Thoracic aorta (tissue), 2 donors: ENCODE results near the gene DPP6. TPM values are rescaled to one million over a fixed set of nuclear protein-coding genes. Genes with fewer than 3 reads are reported as not detected.

Experiments used
- ATAC-seq: fragments of 150-250 bp; one replicate; pipeline ENCODE4 v1.8.0; 2017; ENCODE audit warnings: low read depth; ENCODE audit not compliant: insufficient number of reproducible peaks, low FRiP score
- DNase-seq: peaks from one replicate; pipeline ENCODE4 v3.0.0-alpha.2; 2020; ENCODE audit warnings: low spot score
- H3K27ac ChIP-seq, 2 donors: fragments of 200-600 bp; sonication (generic); 1 replicate in 1 of 2; 2 replicates in 1 of 2; pipeline ENCODE4 v1.5.1; 2016; ENCODE audit warnings: mild to moderate bottlenecking in 2 of 2, moderate library complexity in 2 of 2
- H3K27me3 ChIP-seq: fragments of 200-600 bp; sonication (generic); replicated peaks from 2 replicates; pipeline ENCODE4 v1.6.0; 2016; ENCODE audit warnings: mild to moderate bottlenecking; ENCODE audit not compliant: insufficient read depth
- H3K36me3 ChIP-seq: fragments of 200-600 bp; sonication (generic); one replicate; pipeline ENCODE4 v1.5.1; 2016
- H3K4me1 ChIP-seq, 2 donors: fragments of 200-600 bp; sonication (generic); 1 replicate in 1 of 2; 2 replicates in 1 of 2; pipeline versions ENCODE4 v1.5.1 to v1.6.0; 2016; ENCODE audit warnings: low read depth in 2 of 2, mild to moderate bottlenecking in 1 of 2; ENCODE audit not compliant: control insufficient read depth in 1 of 2
- H3K4me3 ChIP-seq: fragments of 200-600 bp; sonication (generic); 2 replicates; pipeline ENCODE4 v1.5.1; 2016; ENCODE audit warnings: mild to moderate bottlenecking
- H3K9me3 ChIP-seq: fragments of 200-600 bp; sonication (generic); 2 replicates; pipeline ENCODE4 v1.5.1; 2016
- total RNA-seq, 2 donors: library from RNA; depleted of rRNA; stranded (reverse); fragments of >200 nt; gene quantifications; one replicate each; pipeline versions ENCODE4 v1.1.0 to v1.2.3, GENCODE V29; 2016
- TF ChIP-seq, protein P1 (sequence below): fragments of 200-600 bp; sonication (generic); IDR thresholded peaks from one replicate; pipeline ENCODE4 v1.5.1; 2019; ENCODE audit warnings: antibody characterized with exemption

DPP6 gene
- total RNA-seq, 2 donors from 2014 or later, result not detected

DNA sequence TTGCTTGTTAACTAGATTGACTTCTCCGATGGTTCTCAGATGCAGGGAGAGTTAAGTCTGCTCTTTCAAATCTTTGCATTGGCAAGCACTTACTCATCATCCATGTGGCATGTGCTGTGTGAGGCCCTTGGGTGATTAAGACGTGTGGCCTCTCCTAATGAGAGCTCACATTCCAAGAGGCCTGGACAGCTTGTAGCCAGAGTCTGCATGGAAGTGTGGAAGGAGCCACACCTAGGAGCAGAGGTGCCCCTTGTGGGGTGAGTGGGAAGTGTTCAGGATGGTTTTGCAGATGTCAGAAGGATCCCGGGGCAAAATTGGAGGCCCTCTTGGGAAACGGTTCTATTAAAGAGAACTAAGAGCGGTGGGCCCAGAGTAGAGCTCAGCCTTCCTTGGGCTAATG, 724.8 kb downstream of the DPP6 start:
- TF ChIP-seq, protein P1, sequence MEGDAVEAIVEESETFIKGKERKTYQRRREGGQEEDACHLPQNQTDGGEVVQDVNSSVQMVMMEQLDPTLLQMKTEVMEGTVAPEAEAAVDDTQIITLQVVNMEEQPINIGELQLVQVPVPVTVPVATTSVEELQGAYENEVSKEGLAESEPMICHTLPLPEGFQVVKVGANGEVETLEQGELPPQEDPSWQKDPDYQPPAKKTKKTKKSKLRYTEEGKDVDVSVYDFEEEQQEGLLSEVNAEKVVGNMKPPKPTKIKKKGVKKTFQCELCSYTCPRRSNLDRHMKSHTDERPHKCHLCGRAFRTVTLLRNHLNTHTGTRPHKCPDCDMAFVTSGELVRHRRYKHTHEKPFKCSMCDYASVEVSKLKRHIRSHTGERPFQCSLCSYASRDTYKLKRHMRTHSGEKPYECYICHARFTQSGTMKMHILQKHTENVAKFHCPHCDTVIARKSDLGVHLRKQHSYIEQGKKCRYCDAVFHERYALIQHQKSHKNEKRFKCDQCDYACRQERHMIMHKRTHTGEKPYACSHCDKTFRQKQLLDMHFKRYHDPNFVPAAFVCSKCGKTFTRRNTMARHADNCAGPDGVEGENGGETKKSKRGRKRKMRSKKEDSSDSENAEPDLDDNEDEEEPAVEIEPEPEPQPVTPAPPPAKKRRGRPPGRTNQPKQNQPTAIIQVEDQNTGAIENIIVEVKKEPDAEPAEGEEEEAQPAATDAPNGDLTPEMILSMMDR, result no peak
- ATAC-seq, result no peak
- no peaks in the 10 kb centered on the region for H3K4me1 ChIP-seq
- H3K27me3 ChIP-seq, result no peaks in the 10 kb centered on the region
- H3K4me3 ChIP-seq, result no peak overlapping the region
- H3K36me3 ChIP-seq, result no peaks in the 10 kb centered on the region
- no peak for DNase-seq
- no peak overlapping the region for H3K27ac ChIP-seq
- no peaks in the 10 kb centered on the region for H3K9me3 ChIP-seq

DNA sequence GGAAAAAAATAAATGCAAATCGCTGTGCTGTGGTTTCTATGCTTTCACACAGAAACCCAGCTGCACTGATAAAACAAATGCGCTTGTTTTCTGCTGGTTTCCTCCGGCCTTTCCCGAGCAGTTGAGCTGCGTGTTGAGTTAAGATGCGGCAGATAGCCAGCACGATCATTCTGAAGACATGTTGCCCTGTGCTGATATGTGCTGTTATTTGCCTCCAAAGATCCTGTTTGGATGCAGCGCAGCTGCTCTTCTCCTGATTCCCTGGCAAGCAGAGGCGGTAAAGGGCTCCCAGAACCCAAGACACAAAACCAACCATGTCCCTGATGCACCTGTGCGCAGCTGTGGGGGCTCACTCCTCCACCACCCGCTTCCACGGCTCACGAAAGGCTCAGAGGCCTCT, 725.3 kb downstream of the DPP6 start:
- Histone ChIP-seq H3K9me3 (no peaks in the 10 kb centered on the region), H3K4me3 (no peak overlapping the region), H3K4me1 (no peaks in the 10 kb centered on the region), H3K36me3 (no peaks in the 10 kb centered on the region), H3K27me3 (no peaks in the 10 kb centered on the region), H3K27ac (no peak overlapping the region)
- TF ChIP-seq, protein P1, result no peak
- no peak for ATAC-seq
- no peak for DNase-seq

DNA sequence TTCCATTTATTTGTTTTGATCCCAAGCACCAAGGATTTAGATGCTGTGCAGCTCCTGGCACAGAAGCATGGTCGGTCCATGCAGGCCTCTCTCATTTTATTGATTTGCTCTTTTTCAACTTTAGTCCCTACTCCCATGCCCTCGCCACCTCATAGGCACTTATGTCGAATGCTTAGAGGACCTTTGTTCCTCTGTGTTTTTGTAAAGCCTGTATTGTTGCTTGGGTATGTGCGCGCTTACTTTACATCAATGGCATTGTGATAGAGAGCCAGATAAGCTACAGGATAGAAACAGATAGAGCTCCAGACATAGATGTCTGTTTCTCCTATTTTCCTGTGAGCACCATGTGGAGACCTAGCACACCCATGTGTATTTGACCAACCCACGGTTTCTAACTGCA, 725.7 kb downstream of the DPP6 start:
- Histone ChIP-seq H3K36me3 (no peaks in the 10 kb centered on the region), H3K27me3 (no peaks in the 10 kb centered on the region), H3K9me3 (no peaks in the 10 kb centered on the region), H3K4me3 (no peak overlapping the region), H3K27ac (no peak overlapping the region), H3K4me1 (no peaks in the 10 kb centered on the region)
- DNase-seq (no peak), ATAC-seq (no peak)
- TF ChIP-seq, protein P1, result no peak

DNA sequence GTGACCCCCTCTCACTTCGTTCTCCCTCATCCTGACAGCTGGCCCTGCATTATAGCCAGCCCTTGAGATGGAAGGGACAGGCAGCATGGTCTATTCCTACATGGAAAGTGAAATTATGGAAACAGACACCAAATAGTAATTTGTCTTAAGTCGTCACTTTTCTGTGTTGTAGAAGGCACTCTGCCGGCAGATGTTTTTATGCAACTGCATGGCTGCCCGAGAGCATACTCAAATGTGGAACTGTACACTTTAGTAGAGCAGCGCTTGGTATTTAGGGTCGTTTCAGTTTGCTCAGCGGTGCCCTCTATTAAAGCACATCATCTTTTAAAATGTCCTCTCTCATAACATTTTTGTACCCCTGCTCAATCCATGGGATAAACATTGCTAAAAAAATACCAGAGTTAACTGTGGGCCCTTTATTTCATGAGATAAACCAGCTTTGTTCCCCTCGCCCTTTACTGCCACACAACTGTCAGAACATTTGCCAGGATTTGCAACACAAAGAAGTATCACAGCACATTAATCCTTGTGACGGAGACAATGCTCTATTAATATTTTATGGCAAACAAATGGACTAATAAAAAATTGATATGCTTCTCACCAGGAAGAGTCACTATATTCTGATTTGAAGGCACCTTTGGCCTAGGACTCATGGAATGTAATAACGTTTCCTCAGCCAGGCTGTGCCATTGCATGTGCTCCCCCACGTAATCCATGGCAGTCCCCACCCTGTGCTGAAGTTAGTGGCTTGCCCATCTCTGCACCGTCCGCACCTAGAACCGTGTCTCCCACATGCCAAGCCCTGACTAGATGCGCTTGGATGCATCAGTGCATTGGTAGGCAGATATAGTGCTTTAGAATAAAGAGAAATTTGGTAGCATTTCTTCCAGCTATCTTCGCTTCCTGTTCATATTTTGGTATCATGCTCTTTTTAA, 729.4 kb downstream of the DPP6 start:
- no peaks in the 10 kb centered on the region for H3K9me3 ChIP-seq
- no peak overlapping the region for H3K27ac ChIP-seq
- no peaks in the 10 kb centered on the region for H3K36me3 ChIP-seq
- ATAC-seq (no peak), DNase-seq (no peak)
- H3K4me1 ChIP-seq, result no peaks in the 10 kb centered on the region
- no peak overlapping the region for H3K4me3 ChIP-seq
- H3K27me3 ChIP-seq, result no peaks in the 10 kb centered on the region
- TF ChIP-seq, protein P1, result no peak

DNA sequence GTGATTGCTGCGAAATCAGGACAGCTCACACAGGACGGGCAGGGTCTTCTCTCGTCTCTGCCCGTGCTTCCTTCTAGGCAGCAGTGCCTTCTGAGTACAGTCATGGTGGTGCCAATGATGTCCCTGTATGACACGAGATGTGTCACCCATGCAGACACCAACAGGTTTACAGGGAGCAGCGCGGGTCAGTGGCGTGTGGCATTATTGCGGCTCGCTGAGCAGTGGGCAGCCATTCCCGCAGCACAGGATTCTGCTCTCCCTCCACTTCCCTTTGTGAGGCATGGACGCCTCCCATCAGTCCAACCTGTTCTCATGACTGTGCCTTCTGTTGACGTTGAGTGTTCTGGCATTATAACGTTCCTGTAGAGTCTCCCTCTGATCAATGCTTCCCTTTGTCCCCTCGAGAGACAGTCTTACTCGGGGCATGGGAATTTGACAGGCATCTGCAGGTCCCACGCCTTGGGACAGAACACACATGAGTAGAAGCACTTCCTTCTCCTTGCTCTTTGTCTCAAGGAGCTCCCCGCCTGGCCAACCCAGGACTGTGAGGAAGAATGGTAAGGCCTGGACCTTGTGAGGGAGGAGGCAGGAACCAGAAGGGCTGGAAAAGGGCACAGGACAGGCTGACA, 731.2 kb downstream of the DPP6 start:
- DNase-seq (no peak), ATAC-seq (no peak)
- H3K4me1 ChIP-seq, result no peaks in the 10 kb centered on the region
- H3K27ac ChIP-seq, result no peak overlapping the region
- no peaks in the 10 kb centered on the region for H3K36me3 ChIP-seq
- no peaks in the 10 kb centered on the region for H3K9me3 ChIP-seq
- H3K4me3 ChIP-seq, result no peak overlapping the region
- TF ChIP-seq, protein P1, result no peak
- H3K27me3 ChIP-seq, result no peaks in the 10 kb centered on the region
